LoVo (cell line): Measurements from ENCODE around the gene POLN.
"Not testable (repeated sequence)": the region's sequence is repeated elsewhere in the genome, so short reads cannot be mapped to it uniquely, and the experiment has no call there.

ENCODE experiments used
- DNase-seq: peaks from one replicate; pipeline ENCODE4 v3.0.0-alpha.2; 2016; ENCODE audit warnings: low spot score

Gene POLN

DNA sequence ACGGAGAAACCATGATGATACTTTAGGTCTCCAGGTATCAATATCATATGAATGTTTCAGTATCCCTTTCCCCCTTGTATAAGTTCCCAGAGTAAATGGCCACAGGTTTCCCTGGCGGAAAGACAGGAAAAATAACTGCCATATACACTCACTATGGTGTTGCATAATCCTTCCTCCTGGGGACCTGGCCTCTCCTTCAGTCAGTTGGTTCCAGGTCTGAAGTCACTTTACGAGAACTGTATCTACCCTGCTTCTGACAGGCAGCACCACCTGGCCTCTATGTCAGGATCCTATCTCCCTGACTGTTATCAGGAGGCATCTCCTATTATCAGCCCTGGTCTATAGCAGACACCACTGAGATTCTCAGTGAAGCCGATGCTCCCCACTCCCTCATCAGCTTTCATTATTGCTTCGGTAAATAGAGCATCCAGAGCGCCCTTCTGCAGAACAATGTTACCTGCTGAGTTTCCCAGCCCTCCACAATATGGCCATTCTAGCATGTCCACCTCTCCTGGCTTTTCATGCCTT, 22.6 kb downstream of the POLN start:
- DNase-seq = no peak

DNA sequence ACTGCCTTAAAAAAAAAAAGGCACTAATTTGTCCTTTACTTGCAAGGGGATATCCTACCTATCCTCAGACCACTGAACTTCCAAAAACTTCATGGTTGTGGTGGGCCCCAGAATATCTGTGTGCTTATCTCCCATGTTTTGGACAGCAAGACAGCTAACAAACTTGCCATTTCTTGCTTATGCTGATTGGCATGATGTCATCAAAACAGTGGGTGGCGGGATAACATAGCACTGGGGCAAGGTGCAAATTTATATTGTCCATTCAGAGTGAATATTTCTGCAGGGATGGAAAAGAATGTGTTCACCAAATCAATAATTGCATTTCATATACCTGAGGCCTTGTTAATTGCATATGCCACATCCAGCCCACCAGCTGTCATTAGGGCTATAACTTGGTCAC, 23.5 kb downstream of the POLN start:
- DNase-seq = no peak

DNA sequence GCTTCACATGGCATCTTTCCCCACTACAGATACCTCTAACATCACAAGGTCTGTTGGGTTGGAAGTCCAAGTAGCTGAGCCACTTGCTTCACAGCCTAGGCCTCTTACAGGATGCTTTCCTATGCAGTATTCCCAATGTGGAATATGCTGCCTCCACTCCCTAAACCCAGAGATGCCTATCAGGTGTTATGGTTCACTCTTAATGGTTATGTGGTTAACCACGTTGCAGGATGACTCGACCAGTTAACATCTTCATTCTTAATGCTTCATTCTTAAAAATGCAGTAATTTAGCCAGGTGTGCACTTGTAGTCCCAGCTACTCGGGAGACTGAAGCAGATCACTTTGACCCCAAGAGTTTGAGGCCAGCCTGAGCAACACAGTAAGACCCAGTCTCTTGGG, 24.2 kb downstream of the POLN start:
- DNase-seq = peak; percentile 27

DNA sequence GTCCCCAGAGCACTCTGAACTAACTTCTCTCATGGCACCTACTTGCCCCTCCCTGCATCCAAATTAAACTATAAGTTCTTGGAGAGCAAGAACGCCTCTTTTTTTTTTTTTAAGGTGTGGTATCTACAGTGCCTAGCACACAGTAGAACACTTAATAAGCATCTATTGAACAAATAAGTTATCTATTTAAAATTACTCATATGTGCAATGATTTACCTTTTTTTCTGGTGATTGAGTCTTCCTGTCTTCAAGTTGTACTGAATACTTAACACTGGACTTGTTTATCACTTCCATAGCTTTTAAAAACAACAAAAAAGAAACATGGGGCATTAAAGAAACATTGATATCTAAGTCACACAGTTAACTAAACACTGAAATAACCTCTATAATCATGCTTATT, 29.1 kb downstream of the POLN start:
- DNase-seq = no peak

DNA sequence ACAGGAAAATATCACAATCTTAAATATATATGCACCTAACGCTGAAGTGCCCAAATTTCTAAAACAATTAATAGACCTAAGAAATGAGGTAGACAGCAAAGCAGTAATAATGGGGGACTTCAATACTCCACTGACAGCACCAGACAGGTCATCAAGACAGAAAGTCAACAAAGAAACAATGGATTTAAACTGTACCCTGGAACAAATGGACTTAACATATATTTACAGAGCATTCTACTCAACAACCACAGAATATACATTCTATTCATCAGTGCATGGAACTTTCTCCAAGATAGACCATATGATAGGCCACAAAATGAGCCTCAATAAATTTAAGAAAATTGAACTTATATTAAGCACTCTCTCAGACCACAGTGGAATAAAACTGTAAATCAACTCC, 39.1 kb downstream of the POLN start:
- not testable (repeated sequence) for DNase-seq

DNA sequence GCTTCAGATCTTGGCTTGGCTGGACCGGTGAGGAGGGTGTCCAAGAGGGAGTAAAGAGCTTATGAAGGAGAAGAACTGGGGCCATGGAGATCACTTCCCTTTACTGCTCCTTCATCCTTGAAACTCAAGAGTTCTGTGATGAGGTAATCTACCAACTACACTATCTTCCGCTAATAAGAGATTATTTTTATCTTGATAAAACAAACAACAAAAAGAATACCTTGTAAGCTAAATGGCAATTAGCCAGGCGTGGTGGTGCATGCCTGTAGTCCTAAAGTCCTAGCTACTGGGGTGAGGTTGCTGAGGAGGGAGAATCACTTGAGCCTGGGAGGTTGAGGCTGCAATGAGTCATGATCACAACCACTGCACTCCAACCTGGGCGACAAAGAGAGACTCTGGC, 47.4 kb downstream of the POLN start:
- DNase-seq = no peak

DNA sequence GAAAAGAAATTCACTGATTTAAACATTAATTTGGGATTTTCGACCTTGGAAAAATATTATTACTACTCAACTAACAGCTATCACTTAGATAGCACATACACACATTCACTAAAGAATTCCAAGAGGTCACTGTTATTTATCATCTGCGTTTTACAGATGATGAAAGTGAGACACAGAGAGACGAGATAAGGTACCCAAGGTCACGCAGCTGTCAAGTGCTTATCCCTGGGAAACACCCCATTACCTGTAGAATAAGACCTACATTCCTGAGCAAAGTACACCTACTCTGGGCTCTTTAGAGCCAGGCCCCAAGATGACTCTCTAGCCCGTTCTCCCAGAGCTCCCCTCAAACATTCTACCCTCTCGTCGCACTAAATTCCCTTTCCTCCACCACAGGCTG, 48.6 kb downstream of the POLN start:
- no peak for DNase-seq

DNA sequence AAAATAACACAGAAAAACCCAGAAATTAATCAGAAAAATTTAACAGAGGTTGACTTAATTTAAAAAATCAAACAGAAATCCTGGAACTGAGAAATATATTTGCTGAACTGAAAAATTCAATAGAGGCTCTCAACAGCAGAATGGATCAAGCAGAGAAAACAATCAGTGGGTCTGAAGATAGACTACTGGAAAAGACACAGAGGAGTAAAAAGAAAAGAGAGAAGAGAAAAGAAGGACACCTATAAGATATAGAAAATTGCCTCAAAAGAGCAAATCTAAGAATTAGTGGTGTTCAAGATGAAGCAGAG, 55.1 kb downstream of the POLN start:
- DNase-seq = no peak

DNA sequence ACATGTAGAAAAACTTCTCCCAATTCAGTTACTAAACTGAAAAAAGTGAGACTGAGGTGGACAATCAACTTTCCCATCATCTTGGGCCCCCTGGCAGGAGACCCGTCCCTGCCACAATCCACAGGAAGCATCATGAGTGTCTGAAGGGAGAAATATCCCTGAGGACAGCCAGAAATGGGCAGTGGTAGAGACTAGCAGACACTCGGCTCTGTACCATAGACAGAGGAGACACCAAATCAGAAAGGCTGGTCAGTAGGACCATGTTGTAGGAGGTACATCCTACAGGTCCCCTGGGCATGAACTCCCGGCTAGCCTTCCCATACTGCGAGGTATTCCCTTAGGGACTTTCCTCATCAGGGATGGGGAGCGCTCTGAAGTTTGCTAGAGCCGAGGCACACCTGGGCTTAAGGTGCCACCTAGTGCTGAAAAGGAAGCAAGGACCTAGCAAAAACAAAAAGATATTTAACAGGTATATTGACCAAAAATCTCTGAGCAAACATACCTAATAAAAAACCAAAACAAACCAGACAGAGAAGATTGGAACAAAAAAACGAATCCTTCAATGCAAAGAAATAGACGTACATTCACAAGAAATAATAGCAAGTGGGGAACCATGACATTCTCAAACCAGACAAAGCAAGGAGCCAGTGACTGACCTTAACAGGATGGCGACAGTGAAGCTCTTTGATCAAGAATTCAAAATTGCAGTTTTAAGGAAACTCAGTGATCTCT, 55.6 kb downstream of the POLN start:
- DNase-seq = peak; percentile 38

DNA sequence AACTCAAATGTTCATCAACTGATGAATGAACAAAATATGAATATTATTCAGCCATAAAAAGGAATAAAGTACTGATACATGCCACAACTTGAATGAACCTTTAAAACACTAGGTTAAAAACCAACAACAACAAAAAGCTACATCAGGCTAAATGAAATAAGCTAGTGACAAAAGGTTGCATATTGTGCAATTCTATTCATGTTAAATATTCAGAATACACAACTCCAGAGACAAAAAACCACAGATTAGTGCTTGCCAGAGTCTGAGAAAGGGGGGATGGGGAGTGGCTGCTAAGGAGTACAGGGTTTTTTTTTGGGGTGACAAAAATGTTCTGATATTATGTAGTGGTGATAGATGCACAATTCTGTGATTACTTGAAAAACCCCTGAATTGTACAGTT, 58.5 kb downstream of the POLN start:
- DNase-seq = no peak

DNA sequence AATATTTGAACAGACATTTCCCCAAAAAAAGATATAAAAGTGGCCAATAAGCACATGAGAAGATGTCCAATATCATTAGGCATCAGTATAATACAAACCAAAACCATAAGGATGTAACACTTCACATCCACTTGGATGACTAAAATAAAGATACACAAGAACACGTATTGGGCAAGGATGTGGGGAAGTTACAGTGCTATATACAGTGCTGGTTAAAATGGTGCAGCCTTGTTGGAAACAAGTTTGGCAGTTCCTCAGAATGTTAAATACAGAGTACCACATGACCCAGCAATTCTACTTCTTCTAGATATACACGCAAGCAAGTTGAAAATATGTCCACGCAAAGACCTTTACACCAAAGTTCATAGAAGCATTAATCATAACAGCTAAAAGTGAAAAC, 58.9 kb downstream of the POLN start:
- DNase-seq = no peak

DNA sequence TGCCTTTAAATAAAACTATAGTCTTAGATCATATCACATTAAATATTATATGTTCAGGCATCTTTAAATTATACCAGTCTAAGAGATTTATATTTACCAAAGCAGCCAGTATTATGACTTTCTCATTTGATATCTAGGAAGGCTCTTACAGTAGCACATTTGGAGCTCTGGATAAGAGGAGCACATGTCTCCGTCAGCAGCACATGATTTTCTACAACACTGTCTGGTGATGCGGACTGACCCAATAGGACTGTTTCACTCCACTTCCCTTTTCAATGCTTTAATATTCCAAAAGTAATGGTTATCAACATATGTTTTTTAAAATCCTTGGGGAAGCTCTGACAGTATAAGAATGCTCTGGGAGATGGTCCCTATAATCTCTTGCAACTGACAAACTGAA, 61.5 kb downstream of the POLN start:
- no peak for DNase-seq

DNA sequence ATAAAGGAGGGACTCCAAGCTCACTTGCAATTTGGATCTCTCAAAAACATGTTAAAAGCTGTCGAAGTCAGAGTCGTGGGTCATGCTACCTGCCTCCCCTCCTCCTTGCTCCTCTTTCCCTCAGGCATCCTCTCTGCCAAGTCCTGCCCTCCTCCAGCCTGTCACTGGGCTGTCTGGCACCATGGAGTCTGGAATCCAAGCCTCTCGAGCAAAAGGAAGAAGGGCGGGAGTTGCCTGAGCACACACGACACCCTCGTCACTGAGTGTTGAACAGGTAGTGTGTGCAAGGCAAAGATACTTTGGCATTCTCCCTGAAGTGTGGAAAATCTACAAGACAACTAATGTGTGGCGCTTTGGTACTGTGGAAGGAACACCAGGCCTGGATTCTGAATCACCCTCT, 62.2 kb downstream of the POLN start:
- DNase-seq = no peak

DNA sequence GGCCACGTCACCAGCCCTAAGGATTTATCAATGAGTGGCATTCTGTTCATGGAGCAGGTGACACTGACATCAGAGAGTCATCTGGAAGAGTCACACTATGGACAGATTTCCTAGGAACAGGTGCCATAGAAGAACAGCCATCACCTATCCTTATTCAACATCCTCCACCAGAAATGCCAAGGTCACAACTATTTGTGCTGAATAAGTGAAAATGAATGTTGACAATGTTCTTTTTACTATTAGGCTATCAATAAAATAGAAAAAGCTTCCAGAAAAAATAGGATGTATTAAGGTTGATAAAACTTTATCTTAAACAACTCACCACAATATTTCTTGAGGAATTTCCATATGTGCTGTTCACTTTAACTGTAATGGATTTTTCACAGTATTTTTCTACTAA, 62.9 kb downstream of the POLN start:
- no peak for DNase-seq

DNA sequence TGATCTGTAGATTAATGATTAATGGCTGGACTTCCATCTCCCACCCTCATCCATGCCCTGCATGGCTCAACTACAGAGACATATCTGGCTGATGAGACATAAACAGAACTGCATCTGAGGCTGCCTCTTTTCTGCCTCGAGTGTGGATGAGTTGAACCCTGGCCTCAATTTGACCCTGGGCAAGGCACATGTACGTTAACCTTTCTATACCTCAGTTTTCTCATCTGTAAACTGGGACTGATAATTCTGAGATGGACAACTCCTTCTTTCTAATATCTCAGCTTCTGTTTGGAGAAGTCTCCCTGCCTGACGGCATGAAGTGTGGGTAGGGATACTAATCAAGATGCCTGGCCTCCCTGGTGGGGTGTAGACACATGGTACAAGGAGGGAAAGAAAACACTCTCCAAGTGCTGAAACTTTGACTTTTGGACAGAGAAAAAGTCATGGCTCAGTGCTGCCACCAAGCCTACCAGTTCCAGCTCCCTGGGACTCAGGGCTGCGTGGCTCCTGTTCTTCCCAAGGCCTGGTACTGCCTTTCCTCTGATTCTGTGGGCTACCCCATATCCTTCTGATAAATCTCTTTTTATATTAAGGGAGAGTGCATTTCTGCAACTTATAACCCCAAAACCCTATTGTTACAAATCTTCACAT, 64.4 kb downstream of the POLN start:
- DNase-seq = no peak

DNA sequence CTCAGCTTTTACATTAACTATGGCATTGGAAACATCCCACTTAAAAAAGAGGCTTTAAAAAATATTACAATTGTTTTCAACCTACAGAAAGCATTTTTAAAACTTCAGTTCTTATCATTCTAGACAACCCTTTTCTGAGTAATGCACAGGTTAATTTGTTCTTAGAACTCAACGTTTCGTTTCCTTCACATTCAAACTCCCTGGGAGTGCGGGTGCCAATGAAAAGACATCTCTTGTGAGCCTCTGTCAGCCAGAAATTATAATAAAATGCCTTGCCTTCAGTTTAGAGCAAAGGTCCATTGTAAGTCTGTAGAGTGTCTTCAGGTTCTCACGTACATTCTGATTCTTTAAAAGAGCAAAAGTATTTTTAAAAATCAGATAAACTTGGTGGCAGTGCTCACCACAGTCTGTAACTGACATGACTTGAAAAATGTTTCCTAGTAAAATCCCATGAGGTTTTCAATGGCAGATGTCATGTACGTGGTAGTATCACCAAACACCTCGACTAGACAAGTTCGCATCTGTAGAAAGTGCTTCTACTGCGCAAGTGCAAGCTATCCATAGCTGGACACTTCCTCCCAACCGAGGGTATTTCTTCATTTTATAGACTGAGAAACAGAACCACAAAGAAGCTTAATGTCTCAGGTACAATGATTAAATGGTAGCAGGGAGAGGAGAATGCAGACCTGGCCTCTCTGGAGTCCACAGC, 65.8 kb downstream of the POLN start:
- DNase-seq = no peak

DNA sequence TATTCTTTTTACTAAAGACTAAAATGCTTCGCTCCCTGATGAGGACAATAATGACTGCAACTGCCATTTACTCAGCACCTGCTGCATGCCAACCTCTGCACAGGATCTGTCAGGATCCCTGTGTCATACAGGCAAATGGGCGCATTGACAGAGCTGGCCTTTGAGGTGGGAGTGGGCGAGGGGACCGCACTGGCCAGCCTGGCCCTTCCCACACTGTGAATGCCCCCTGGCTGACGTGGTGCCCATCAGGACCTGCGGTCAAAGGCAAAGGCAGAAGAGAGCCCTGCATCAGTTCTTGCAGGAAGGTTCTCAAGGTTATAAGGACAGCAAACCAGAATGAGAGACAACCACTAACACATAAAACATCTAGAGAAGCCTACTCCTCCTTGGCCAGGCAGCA, 67.9 kb downstream of the POLN start:
- DNase-seq = no peak

DNA sequence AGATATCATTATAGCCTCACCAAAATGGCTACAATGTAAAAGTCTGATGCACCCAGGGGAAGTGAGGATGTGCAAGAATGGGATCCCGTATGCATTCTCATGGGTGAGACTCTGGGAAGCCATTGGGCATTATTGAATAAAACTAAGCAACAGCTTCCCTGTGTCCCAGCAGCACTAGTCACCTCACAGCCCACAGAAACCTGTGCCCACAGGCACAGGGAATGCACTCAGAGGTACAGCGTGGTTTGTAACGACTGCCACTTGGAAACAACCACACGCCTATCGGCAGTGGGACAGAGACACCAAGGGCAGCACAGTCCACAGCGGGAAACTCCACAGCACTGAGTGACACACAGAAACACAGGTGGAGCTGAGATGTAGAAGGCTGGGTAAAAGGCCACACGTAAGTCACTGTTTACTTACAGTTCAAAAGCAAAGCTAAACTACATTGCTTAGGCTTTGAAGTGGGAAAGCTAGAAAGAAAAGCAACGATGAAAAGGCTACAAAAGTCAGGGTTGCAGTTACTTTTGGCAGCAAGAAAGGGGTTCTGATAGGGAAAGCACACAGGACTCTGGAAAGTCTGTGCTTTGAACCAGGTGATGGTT, 69.2 kb downstream of the POLN start:
- DNase-seq = no peak

DNA sequence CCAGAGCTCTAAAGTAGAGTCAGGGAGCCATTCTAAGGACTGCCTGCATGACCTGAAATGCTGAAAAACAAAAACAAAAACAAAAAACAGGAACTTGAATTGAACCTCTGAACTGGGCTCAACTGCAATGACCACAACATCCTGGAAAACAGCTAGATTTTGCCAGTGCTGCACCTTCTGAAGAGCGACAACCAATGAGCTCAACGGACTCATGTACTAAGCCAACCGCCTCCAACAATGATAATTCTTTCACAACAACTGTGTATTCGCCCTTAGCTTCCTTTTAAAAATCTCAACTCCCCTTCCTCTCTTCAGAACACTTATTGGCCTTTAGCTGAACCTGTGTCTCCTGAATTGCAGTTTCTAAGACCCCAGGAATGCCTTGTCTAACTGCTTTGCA, 69.8 kb downstream of the POLN start:
- DNase-seq = no peak

DNA sequence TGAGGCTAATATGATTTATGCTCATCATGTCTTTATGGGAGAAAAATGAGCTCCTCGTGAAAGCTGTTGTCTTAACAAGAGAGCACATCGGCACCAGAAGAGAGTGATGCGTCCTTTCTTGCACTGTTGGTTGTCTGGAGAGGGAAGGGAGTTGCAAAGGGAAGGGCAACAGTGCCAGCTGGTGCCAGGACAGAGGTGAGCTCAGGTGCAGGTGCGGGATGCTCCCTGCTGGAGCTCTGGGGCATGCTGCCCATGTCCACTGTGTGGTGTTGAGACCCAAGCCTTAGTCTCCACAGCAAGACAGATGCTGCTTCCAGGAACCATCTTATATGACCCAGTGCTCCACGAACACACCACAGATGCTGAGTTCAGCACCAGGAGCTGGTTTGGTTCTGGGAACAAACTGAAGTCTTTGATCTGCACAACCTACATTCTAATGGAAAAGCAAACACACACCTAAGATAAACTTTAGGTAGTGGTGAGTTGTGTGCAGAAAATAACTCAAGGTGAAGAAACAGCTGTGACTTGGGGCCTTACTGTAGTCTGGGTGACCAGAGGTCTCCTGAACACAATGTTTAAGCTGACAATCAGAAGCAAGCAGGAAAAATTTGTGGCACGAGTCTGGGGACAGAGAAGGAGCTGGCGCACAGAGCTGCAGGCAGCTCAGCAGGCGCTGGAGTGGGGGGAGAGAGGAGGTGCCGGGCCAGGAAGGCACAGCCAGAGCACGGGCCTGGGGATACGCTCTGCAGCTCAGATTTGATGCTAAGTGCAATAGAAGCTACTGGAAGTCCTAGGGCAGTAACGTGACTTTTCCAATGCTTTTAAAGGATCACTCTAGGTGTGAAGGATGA, 73.2 kb downstream of the POLN start:
- no peak for DNase-seq

DNA sequence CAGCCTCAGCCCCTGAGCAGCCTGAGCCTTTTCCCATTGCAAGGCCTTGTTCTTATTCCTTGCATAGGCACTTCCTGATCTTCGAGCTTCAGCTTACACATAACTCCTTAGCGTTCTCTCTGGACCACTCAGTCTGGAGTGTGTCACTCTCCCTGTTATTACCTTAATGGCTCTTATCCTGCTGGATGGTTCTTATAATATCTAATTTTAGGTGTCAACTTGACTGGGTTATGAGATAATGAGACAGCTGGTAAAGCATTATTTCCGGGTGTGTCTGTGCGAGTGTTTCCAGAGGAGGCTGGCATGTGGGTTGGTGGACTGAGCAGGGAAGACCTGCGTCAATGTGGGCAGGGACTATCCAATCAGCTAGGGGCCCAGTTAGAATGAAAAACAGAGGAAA, 75.7 kb downstream of the POLN start:
- no peak for DNase-seq

DNA sequence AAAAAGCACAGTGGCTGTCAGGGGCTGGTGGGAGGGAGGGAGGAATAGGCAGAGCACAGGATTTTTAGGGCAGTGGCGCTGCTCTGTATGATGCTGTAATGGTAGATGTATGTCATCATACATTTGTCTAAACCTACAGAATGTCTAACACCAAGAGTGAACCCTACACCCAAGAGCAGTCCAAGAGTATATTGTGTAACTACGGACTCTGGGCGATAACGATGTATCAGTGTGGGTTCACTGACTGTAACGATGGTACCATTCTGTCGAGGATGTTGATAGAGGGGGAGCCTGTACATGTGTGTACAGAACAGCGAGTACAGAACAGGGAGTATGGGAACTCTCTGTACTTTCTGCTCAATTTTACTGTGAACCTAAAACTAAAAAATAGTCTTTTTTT, 76.5 kb downstream of the POLN start:
- DNase-seq = no peak
